ENCODE data around the gene PDE4D.

The PDE4D gene

GRCh38 chr5:59826996-59827395 is 66.5 kb downstream of the PDE4D start:
- TF ChIP-seq, protein P1, sequence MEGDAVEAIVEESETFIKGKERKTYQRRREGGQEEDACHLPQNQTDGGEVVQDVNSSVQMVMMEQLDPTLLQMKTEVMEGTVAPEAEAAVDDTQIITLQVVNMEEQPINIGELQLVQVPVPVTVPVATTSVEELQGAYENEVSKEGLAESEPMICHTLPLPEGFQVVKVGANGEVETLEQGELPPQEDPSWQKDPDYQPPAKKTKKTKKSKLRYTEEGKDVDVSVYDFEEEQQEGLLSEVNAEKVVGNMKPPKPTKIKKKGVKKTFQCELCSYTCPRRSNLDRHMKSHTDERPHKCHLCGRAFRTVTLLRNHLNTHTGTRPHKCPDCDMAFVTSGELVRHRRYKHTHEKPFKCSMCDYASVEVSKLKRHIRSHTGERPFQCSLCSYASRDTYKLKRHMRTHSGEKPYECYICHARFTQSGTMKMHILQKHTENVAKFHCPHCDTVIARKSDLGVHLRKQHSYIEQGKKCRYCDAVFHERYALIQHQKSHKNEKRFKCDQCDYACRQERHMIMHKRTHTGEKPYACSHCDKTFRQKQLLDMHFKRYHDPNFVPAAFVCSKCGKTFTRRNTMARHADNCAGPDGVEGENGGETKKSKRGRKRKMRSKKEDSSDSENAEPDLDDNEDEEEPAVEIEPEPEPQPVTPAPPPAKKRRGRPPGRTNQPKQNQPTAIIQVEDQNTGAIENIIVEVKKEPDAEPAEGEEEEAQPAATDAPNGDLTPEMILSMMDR (conservative IDR thresholded peaks at IDR 0.05; ENCODE audit: low read depth, low read length) = no peak
- no peak overlapping the region for H3K4me3 ChIP-seq (ENCODE audit: low read depth, low read length)
- no peak for DNase-seq (ENCODE audit: low read depth)

GRCh38 chr5:59823420-59823819 is 70.1 kb downstream of the PDE4D start:
- TF ChIP-seq, protein P1 (conservative IDR thresholded peaks at IDR 0.05; ENCODE audit: low read depth, low read length) = no peak
- peak; percentile 26 for DNase-seq (ENCODE audit: low read depth)
- H3K4me3 ChIP-seq (ENCODE audit: low read depth, low read length) = no peak overlapping the region

DNA sequence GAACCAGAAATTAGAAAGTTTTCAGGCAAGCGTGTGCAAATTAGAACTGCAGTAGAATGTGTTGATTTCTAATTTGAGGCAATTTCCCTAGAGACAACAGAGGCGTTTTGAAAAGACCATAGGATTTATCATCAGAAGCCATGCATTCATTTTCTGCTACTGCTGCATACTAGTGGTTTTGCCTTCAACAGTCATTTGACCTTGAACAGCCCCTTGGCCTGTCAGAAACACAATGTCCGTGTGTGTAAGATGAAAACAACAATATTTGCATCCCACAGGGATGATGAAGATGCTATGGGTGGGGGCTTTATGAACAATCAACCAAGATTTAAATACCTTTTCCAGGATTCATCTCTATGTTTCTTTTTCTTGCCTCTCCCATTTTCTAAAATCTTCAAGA is 73.7 kb downstream of the PDE4D start:
- peak; percentile 81 for DNase-seq (ENCODE audit: low read depth)
- TF ChIP-seq, protein P1 (conservative IDR thresholded peaks at IDR 0.05; ENCODE audit: low read depth, low read length) = no peak
- no peak overlapping the region for H3K4me3 ChIP-seq (ENCODE audit: low read depth, low read length)

DNA sequence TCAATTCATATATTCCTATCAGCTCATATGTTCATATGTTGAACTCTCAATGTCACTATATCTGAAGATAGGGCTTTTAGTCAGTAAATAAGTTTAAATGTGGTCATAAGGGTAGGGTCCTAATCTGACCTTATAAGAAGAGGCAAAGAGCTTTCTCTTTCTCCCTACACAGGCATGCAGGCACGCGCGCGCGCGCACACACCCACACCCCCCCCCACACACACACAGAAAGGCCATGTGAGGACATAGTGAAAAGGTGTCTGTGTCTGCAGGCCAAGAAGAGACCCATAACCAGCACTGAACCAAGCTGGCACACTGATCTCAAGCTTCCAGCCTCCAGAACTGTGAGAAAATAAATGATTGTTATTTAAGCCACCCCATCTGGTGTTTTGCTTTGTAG is 76.0 kb downstream of the PDE4D start:
- TF ChIP-seq, protein P1 (conservative IDR thresholded peaks at IDR 0.05; ENCODE audit: low read depth, low read length) = no peak
- no peak overlapping the region for H3K4me3 ChIP-seq (ENCODE audit: low read depth, low read length)
- DNase-seq (ENCODE audit: low read depth) = no peak

DNA sequence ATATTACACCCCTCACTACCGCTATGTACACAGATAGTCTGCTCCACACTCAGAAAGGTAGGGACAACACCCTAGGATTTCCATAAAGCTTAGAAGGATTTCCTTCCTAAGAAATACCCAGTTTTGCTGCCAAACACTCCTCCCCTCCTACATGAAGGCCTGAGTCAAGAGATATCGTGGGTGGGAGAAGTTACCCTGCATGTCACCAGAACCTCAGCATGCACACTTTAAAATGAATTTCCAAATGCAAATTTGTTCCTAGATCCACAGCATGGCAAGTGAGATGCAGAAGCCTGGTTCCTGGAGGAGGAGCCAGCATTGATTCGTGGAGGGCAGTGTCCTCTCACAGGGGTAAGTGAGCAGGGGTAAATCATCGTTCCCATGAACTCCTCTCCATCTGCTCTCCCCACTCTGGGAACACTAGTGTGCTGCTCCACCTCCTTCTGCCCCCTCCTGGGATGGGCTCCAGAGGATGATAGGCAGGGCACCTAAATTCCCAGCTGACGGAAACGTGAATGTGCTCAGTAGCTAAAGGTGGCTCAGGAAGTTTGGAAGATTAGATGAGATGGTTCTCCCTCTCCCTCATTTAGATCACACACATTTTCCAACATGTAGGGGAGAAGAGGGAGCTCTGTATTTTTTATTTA is 76.7 kb downstream of the PDE4D start:
- TF ChIP-seq, protein P1 (conservative IDR thresholded peaks at IDR 0.05; ENCODE audit: low read depth, low read length) = no peak
- H3K4me3 ChIP-seq (ENCODE audit: low read depth, low read length) = no peak overlapping the region
- DNase-seq (ENCODE audit: low read depth) = no peak

DNA sequence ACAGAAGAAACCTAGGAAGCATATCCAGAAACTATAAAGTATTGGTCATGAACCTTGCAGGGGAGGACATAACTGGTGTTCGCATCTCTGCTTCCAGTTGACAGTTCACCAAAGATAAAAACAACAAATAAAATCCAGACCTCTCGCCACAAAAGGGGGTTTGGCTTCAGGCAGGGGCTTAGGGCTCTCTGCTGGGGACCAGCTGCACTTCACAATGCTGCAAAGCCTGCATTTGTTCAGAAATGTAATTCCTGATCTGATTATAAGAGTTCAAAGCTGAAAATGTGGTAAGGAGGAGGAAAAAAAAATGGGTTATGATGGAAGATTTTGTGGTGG is 79.0 kb downstream of the PDE4D start:
- TF ChIP-seq, protein P1 (conservative IDR thresholded peaks at IDR 0.05; ENCODE audit: low read depth, low read length) = no peak
- no peak overlapping the region for H3K4me3 ChIP-seq (ENCODE audit: low read depth, low read length)
- no peak for DNase-seq (ENCODE audit: low read depth)

- H3K4me3 ChIP-seq (ENCODE audit: low read depth, low read length) = no peak overlapping the region
- DNase-seq (ENCODE audit: low read depth) = peak; percentile 90
- TF ChIP-seq, protein P1 (conservative IDR thresholded peaks at IDR 0.05; ENCODE audit: low read depth, low read length) = peak; percentile 63
These were observed 79.6 kb downstream of the PDE4D start for GRCh38 chr5:59813761-59814536.
